KMS-11 (cell line): ENCODE measurements around the gene EGLN2.

Experiments
- H2AFZ ChIP-seq: fragments of 200-600 bp; sonication (generic); 2 replicates; pipeline ENCODE4 v1.6.1; 2016; ENCODE audit warnings: antibody characterized with exemption, mixed run types, low read depth
- H3K27ac ChIP-seq: fragments of 200-600 bp; sonication (generic); 2 replicates; pipeline ENCODE4 v1.6.1; 2016; ENCODE audit warnings: mild to moderate bottlenecking, mixed run types
- H3K27me3 ChIP-seq: fragments of 200-600 bp; sonication (generic); 2 replicates; pipeline ENCODE4 v1.6.1; 2017; ENCODE audit warnings: mild to moderate bottlenecking, low read depth, mixed run types, moderate library complexity; ENCODE audit not compliant: insufficient read depth
- H3K36me3 ChIP-seq: fragments of 200-600 bp; sonication (generic); 2 replicates; pipeline ENCODE4 v1.6.1; 2017; ENCODE audit warnings: mild to moderate bottlenecking, mixed run types; ENCODE audit not compliant: insufficient read depth
- H3K4me1 ChIP-seq: fragments of 200-600 bp; sonication (generic); 2 replicates; pipeline ENCODE4 v1.6.1; 2016; ENCODE audit warnings: mild to moderate bottlenecking, low read depth, mixed run types; ENCODE audit not compliant: poor library complexity, severe bottlenecking
- H3K4me2 ChIP-seq: fragments of 200-600 bp; sonication (generic); 2 replicates; pipeline ENCODE4 v1.7.0; 2016; ENCODE audit warnings: mild to moderate bottlenecking, mixed run types
- H3K4me3 ChIP-seq: fragments of 200-600 bp; sonication (generic); IDR thresholded peaks from 2 replicates; pipeline ENCODE4 v1.6.1; 2017; ENCODE audit warnings: low read depth, low read length, mixed read lengths; ENCODE audit not compliant: insufficient read depth
- H3K79me2 ChIP-seq: fragments of 200-600 bp; sonication (generic); 2 replicates; pipeline ENCODE4 v1.6.1; 2016; ENCODE audit warnings: low read depth, mixed run types; ENCODE audit not compliant: insufficient read depth
- H3K9ac ChIP-seq: fragments of 200-600 bp; sonication (generic); 2 replicates; pipeline ENCODE4 v1.6.1; 2016; ENCODE audit warnings: mild to moderate bottlenecking, mixed run types
- H4K20me1 ChIP-seq: fragments of 200-600 bp; sonication (generic); 2 replicates; pipeline ENCODE4 v1.6.1; 2016; ENCODE audit warnings: mild to moderate bottlenecking, mixed run types; ENCODE audit not compliant: insufficient read depth
- CTCF ChIP-seq: fragments of 200-600 bp; sonication (generic); conservative IDR thresholded peaks from 2 replicates; pipeline ENCODE4 v1.6.1; 2017; ENCODE audit warnings: low read depth, mild to moderate bottlenecking, antibody characterized with exemption, low read length, moderate library complexity, mixed read lengths

The EGLN2 gene

GRCh38 chr19:40800339-40800996, 1.5 kb downstream of the EGLN2 start:
- H3K27me3 ChIP-seq = no peaks in the 10 kb centered on the region
- no peaks in the 10 kb centered on the region for H3K36me3 ChIP-seq
- H2AFZ ChIP-seq = no peak overlapping the region
- H3K4me3 ChIP-seq = no peak overlapping the region
- H3K4me2 ChIP-seq = peak overlapping the region; percentile 96
- no peak overlapping the region for H3K27ac ChIP-seq
- peak overlapping the region; percentile 45; the same call in 1 of the 2 replicates for H3K9ac ChIP-seq
- TF ChIP-seq CTCF = no peak
- peaks cover 18% of the 10 kb centered on the region for H3K79me2 ChIP-seq
- peaks cover 37% of the 10 kb centered on the region for H3K4me1 ChIP-seq
- H4K20me1 ChIP-seq = 0 out of 2 replicates have a peak, but pooled peaks cover 9% of the 10 kb centered on the region

- no peak overlapping the region for H3K9ac ChIP-seq
- peaks cover 37% of the 10 kb centered on the region for H3K4me1 ChIP-seq
- no peak overlapping the region for H3K4me2 ChIP-seq
- H3K36me3 ChIP-seq = no peaks in the 10 kb centered on the region
- no peaks in the 10 kb centered on the region for H3K27me3 ChIP-seq
- H4K20me1 ChIP-seq = 0 out of 2 replicates have a peak, but pooled peaks cover 9% of the 10 kb centered on the region
- no peak overlapping the region for H3K4me3 ChIP-seq
- H3K79me2 ChIP-seq = peaks cover 18% of the 10 kb centered on the region
- no peak overlapping the region for H3K27ac ChIP-seq
- H2AFZ ChIP-seq = no peak overlapping the region
- no peak for TF ChIP-seq CTCF
Observed at GRCh38 chr19:40800997-40801377, 2.0 kb downstream of the EGLN2 start.

- Histone ChIP-seq H3K79me2 (peaks cover 18% of the 10 kb centered on the region), H3K27ac (no peak overlapping the region), H2AFZ (no peak overlapping the region), H3K27me3 (no peaks in the 10 kb centered on the region), H4K20me1 (0 out of 2 replicates have a peak, but pooled peaks cover 9% of the 10 kb centered on the region), H3K4me1 (peaks cover 37% of the 10 kb centered on the region), H3K4me2 (no peak overlapping the region; the same call in 1 of the 2 replicates), H3K9ac (no peak overlapping the region), H3K4me3 (no peak overlapping the region), H3K36me3 (no peaks in the 10 kb centered on the region)
- TF ChIP-seq CTCF = no peak
Observed at GRCh38 chr19:40801426-40802299, 2.7 kb downstream of the EGLN2 start.

GRCh38 chr19:40802300-40803169, 3.5 kb downstream of the EGLN2 start:
- Histone ChIP-seq H3K27ac (no peak overlapping the region), H2AFZ (no peak overlapping the region), H3K4me2 (no peak overlapping the region; the same call in 1 of the 2 replicates), H3K9ac (no peak overlapping the region), H3K4me3 (no peak overlapping the region), H3K4me1 (peaks cover 37% of the 10 kb centered on the region), H3K27me3 (no peaks in the 10 kb centered on the region), H3K79me2 (peaks cover 18% of the 10 kb centered on the region), H4K20me1 (0 out of 2 replicates have a peak, but pooled peaks cover 9% of the 10 kb centered on the region), H3K36me3 (no peaks in the 10 kb centered on the region)
- TF ChIP-seq CTCF = no peak
